Effector CD4-positive, alpha-beta T cell (primary cell): ENCODE data around the gene MESP2. TPM values are rescaled to one million over a fixed set of nuclear protein-coding genes. Genes with fewer than 3 reads are reported as not detected.

ENCODE experiments used
- DNase-seq: peaks from one replicate; pipeline ENCODE4 v3.0.0-alpha.2; 2020
- total RNA-seq: gene quantifications from one replicate; lab custom pipeline; 2026; lab: John Stamatoyannopoulos, UW

Gene MESP2
- total RNA-seq = not detected

GRCh38 chr15:89776274-89777072 is at the start of gene MESP2:
MESP2 (plus strand) TSS chr15:89776332; CDS start chr15:89776358, 26 bp downstream.
- DNase-seq = no peak

- DNase-seq = no peak
These were observed 47.9 kb upstream of the MESP2 start for GRCh38 chr15:89728254-89728653.

- DNase-seq = no peak
These were observed 44.9 kb upstream of the MESP2 start for GRCh38 chr15:89731275-89731674.

GRCh38 chr15:89732451-89733172 is 43.5 kb upstream of the MESP2 start:
- DNase-seq = no peak

- no peak for DNase-seq
These were observed 40.4 kb upstream of the MESP2 start for GRCh38 chr15:89735773-89736172.

GRCh38 chr15:89740137-89740536 is 36.0 kb upstream of the MESP2 start:
- DNase-seq = peak; percentile 50

GRCh38 chr15:89743011-89743410 is 33.1 kb upstream of the MESP2 start:
- DNase-seq = no peak

GRCh38 chr15:89743594-89743993 is 32.5 kb upstream of the MESP2 start:
- no peak for DNase-seq

GRCh38 chr15:89745131-89745530 is 31.0 kb upstream of the MESP2 start:
- DNase-seq = no peak

- DNase-seq = no peak
These were observed 30.4 kb upstream of the MESP2 start for GRCh38 chr15:89745768-89746167.

- no peak for DNase-seq
These were observed 29.7 kb upstream of the MESP2 start for GRCh38 chr15:89746386-89746780.

- no peak for DNase-seq
These were observed 28.1 kb upstream of the MESP2 start for GRCh38 chr15:89747708-89748682.

GRCh38 chr15:89749054-89749453 is 27.1 kb upstream of the MESP2 start:
- DNase-seq = no peak

GRCh38 chr15:89749526-89749925 is 26.6 kb upstream of the MESP2 start:
- no peak for DNase-seq

- no peak for DNase-seq
These were observed 26.1 kb upstream of the MESP2 start for GRCh38 chr15:89749951-89750559.

- peak; percentile 78 for DNase-seq
These were observed 25.3 kb upstream of the MESP2 start, which contains the start of gene MESP1 for GRCh38 chr15:89750560-89751542. MESP1 (minus strand) TSS chr15:89751249; CDS start chr15:89751231, 18 bp downstream.

GRCh38 chr15:89751748-89752147 is 24.4 kb upstream of the MESP2 start:
- no peak for DNase-seq

- no peak for DNase-seq
These were observed 22.3 kb upstream of the MESP2 start for GRCh38 chr15:89753855-89754254.

GRCh38 chr15:89754361-89755154 is 21.6 kb upstream of the MESP2 start:
- no peak for DNase-seq

- DNase-seq = no peak
These were observed 20.4 kb upstream of the MESP2 start for GRCh38 chr15:89755701-89756100.
